GM18507 (cell line): ENCODE measurements around the gene PROCA1.
"Not testable (repeated sequence)": the region's sequence is repeated elsewhere in the genome, so short reads cannot be mapped to it uniquely, and the experiment has no call there.

Source experiments
- DNase-seq: peaks from one replicate; pipeline ENCODE4 v3.0.0; 2011; ENCODE audit warnings: low read depth; ENCODE audit not compliant: insufficient read length; ENCODE audit errors: extremely low spot score
- FAIRE-seq: peaks from 2 replicates; lab custom pipeline; 2011; peaks lifted over from hg19 to GRCh38; lab: Jason Lieb, UNC

PROCA1 gene

DNA sequence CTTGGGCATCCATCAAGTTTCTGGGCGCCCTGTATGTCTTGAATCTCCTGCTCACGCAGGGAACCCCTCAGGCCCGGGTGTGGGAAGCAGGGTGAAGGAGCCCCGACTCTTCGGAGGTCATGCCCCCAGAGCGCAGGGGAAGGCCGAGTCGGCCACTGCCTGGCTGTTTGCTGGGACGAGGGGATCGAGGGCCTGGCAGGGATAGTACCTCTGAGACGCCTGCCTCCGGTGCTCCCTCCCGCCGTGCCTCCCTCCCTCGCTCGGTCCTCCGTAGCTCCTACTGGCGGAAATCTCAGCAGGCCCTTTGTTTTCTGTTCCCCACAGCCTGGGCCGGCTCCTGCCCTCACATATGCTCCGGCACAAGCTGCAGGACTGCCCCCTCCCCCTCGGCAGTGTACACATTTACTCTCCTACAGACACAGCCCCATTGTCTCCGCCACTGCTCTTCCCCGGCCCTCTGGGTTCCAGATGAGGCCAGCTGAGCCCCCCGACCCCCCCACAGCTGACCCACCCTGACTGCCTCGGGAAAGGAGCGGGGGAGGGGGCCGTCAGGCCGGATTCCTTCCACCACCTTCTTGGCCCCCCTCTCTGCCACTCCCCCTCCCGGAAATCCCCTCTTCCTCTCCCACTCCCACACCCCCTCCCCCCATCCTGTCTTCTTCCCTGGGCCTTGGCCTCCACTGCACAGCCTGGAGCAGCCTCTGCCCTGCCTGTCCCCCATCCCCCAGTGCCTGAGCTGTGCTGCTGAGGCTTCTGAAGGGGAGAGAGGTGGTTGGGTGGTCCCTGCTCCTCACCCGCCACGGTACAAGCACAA, 33.5 kb upstream of the PROCA1 start:
- no peak for DNase-seq
- FAIRE-seq: no peak

DNA sequence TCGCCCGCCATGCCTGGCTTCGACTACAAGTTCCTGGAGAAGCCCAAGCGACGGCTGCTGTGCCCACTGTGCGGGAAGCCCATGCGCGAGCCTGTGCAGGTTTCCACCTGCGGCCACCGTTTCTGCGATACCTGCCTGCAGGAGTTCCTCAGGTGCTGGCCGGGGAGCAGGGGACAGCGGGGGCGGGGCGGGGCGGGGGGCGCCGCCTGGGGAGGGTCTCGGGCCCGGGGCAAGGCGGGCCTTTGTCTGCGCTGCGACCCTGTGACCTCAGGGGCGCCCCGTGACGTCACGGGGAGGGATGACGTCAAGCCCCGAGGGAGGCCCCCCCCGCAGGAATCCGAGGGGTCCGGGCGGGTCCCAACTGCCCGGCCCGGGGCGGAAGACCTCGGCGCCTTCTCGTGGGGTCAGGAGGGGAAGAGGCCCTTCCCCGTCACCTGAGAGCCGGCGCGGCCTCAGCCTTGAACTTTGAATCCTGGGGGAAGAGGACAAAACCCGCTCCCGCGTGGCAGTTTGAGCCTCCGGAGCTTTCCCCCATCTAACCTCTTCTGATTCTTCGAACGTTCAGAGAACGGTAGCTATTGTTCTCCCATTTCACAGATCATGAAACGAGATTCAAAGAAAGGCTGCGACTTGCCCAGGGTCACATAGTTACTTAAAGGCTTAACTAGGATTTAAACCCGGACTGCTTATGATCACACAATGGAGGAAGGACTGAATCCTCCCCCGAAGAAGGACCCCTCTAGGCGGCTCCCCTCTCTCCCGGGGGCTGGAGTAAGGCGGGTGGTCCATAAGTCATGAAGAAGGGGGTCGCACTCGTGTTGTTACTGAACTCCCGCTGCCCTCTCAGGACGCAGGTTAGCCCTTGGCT, 32.6 kb upstream of the PROCA1 start:
- FAIRE-seq (no peak), DNase-seq (no peak)

DNA sequence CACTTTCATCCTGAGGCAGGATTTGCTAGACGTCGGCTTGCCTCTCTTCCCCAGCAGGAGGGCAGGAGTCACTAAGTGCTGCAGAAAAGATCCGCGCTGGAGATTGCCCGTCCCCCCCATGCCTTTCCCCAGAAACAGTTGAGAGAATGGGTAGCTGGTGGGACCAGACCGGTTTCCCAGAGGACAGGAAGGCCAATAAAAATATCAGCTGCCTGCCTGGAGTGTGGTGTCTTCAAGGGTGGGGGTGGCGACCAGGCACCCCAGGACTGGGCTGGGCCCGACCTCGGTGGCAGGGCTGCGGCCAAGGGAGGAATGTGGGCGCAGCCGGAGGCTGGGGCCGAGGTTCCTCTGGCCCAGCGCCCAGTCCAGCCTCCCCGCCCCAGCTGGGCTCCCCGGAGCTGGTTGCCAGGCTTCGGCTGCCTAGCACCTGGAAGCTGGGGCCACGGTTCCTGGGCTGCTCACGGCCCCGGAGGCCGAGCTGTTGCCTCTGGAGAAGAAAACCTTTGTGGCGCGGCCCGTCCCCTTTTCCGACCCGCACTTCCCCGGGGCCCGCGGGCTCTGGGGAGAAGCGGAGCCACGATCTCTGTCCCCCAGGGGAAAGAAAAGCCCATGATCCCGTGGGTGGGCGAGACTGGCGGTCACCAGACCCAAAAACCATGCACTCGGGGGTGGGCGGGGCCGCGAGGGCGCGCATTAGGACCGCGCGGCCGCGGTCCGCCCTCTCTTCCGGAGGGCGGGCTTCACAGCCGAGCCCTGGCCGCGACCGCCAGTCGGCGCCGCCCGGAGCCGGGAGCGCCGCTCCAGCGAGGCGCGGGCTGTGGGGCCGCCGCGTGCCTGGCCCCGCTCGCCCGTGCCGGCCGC, 31.8 kb upstream of the PROCA1 start, which contains the start of gene TRAF4:
Gene TRAF4 (plus strand): TSS at position 769 of the 861 bp plus-strand sequence. CDS start 102 bp downstream, outside the sequence.
- FAIRE-seq: peak; percentile 48
- DNase-seq: no peak

DNA sequence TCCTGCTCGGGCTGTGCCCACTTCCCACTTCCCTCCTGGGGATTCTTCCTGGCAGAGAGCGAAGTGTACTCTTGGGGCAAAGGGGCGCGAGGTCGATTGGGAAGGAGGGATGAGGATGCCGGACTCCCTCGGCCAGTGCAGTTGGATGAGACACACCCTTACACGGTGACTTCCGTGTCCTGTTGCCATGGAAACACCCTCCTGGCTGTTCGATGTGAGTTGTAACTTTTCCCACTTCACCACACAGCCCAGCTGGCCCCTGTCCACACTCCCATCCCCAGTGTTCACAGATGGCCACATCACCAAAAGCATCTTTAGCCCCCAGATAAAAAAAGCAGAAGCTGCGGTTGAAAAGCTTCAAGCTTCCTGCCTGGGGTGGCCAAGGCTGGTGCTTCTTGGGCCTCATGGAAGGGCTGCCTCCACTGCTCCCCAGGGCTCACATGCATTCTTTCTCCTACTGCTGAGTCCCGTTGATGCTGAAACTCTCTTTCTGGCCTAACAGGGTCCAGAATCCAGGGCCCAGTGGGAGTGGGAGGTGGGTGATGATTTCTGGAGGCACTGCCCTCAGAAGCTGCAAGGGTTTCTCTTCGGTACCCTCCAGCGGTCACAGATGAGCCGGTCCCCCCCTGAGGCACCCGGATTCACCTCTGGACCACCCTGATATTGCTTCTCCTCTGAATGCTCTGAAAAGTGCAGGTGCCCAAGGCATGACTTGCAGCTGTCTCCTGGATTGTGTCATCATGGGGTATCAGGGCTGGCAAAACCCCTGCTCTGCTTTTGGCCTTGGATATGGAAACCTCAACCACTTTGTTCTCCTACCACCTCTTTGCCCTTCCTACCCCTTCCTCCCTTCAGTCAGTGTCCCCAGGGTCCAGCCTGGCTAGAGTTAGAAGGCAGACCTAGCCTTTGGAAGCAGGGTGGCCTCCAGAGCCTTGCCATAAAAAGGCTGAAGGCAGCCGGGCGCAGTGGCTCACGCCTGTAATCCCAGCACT, 30.0 kb upstream of the PROCA1 start:
- peak; percentile 94 for FAIRE-seq
- DNase-seq: no peak

DNA sequence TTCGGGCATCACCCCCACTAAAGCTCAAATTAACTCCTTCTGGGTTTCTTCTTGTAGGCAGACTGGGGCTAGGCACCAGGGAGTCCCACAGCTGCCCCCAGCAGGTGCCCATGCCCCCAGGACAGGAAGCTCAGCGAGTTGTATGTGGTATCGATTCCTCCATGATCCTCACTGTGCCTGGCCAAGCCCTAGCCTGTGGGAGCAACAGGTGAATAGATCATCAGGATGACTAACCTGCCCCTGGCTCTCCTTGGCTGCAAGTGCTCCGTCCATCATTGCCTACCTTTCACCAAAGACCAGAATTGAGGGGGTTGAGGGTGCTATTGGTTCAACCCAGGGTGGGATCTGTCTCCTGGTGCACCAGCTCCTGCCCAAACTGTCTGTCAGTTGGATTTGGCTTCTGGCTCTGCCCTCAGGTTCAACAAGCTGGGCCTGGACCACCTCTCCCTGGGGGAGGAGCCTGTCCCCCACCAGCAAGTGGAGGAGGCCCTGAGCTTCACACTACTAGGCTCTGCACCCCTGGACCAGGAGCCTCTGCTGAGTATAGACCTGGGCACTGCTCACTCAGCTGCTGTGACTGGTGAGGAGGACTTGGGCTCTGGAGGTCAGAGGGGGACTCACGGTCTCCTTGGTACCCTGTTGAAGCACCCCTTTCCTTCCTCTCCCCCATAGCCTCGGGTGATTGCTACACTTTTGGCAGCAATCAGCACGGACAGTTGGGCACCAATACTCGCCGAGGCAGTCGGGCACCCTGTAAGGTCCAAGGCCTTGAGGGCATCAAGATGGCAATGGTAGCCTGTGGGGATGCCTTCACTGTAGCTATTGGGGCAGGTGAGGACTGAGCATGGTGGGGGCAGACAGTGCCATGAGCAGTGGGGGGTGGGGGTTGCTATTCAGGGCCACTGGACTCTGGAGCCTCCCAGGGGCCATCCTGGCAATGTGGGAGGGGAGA, 29.0 kb upstream of the PROCA1 start:
- no peak for FAIRE-seq

DNA sequence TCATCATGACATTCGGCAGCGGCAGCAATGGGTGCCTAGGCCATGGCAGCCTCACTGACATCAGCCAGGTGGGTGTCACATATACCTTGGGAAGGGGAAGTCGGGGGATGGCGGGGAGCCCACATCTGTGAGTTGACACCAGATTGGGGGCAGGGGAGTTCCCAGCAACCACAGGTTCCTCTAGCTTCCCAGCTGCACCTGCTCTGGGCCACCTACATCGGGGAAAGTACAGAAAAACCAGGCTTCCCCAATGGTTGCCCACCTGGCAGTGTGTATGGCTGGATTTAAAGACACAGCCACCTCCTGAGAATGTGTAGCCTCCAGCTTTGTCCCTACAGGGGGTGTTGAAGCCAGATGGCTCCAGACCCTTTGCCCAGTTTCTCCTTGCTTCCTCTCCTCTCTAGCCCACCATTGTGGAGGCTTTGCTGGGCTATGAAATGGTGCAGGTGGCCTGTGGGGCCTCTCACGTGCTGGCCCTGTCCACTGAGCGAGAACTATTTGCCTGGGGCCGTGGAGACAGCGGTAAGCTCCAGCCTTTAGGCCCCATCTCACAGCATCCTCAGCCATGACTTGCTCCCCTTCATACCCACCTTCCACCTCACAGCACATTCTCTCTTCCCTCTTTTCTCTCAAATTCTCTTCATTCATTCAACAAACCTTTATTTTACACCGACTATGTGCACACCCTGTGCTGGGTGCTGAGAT, 27.1 kb upstream of the PROCA1 start:
- peak; percentile 83 for FAIRE-seq
- no peak for DNase-seq

More for the DNA sequence above, 29.0 kb upstream of the PROCA1 start:
- no peak for DNase-seq

DNA sequence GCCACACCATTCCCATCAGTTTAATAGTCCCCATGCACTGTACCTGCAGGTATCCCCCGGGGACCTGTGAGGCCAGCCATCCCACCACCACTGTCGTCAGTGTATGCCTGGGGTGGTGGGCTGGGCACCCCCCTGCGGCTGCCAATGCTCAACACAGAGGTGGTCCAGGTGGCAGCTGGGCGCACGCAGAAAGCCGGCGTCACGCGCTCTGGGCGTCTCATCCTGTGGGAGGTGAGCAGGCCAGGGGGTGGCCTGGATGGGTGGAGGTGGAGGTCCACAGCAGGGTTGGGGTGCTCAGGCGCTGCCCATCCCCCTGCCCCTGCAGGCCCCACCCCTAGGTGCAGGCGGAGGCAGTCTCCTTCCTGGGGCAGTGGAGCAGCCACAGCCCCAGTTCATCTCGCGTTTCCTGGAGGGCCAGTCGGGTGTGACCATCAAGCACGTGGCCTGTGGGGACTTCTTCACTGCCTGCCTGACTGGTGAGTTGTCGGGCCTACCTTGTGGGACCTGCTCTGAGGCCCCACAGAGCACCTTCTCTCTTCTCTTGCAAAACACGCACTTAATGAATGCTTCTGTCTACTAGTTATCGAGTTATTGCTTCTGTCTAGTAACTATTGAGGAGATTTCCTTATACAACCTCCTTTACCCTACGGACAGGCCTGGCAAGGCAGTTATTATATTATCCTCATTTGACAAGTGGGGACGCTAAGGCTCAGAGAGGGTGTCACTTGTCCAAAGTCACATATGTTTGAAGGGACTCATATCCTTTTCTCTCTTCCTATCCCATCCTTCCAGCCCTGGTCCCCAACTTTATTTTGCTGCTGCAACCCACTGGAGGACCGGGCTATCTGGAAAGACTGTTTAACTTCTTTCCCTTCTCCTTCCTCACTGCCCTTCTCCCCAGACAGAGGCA, 26.3 kb upstream of the PROCA1 start:
- peak; percentile 75 for DNase-seq
- peak; percentile 89 for FAIRE-seq

DNA sequence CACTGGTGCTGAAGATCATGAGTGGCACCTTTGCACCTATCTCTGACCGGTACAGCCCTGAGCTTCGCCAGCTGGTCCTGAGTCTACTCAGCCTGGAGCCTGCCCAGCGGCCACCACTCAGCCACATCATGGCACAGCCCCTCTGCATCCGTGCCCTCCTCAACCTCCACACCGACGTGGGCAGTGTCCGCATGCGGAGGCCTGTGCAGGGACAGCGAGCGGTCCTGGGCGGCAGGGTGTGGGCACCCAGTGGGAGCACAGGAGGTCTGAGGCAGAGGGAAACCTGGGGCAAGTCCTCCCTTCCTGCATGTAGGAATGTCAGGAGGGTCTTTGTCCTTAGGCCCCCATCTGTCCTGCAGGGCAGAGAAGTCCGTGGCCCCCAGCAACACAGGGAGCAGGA, 25.6 kb upstream of the PROCA1 start:
- FAIRE-seq: no peak

DNA sequence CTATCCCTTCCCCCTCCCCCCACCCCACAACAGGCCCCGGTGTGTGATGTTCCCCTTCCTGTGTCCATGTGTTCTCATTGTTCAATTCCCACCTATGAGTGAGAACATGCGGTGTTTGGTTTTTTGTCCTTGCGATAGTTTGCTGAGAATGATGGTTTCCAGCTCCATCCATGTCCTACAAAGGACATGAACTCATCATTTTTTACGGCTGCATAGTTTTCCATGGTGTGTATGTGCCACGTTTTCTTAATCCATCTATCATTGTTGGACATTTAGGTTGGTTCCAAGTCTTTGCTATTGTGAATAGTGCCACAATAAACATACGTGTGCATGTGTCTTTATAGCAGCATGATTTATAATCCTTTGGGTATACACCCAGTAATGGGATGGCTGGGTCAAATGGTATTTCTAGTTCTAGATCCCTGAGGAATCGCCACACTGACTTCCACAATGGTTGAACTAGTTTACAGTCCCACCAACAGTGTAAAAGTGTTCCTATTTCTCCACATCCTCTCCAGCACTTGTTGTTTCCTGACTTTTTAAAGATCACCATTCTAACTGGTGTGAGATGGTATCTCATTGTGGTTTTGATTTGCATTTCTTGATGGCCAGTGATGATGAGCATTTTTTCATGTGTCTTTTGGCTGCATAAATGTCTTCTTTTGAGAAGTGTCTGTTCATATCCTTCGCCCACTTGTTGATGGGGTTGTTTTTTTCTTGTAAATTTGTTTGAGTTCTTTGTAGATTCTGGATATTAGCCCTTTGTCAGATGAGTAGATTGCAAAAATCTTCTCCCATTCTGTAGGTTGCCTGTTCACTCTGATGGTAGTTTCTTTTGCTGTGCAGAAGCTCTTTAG, 24.5 kb upstream of the PROCA1 start:
- not testable (repeated sequence) for FAIRE-seq, DNase-seq

More for the DNA sequence above, 25.6 kb upstream of the PROCA1 start:
- DNase-seq: no peak

DNA sequence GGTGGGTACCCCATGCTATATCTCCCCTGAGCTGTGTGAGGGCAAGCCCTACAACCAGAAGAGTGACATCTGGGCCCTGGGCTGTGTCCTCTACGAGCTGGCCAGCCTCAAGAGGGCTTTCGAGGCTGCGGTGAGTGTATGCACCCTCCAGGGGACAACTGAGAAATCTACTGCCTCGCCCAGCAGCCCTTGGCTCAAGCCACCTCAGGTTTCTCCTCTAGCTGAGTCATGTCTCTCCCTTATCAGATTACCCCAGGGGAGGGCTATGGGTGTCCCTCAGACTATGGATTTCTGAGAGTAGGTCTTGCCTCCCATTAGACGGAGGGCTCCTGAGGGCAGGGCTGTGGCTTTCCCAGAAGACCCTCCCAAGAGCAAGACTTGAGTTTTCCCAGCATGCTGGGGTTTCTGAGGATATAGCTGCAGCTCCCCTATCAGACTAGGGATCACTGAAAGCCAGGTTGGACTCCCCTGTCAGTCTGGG, 23.6 kb upstream of the PROCA1 start:
- no peak for DNase-seq
- no peak for FAIRE-seq

DNA sequence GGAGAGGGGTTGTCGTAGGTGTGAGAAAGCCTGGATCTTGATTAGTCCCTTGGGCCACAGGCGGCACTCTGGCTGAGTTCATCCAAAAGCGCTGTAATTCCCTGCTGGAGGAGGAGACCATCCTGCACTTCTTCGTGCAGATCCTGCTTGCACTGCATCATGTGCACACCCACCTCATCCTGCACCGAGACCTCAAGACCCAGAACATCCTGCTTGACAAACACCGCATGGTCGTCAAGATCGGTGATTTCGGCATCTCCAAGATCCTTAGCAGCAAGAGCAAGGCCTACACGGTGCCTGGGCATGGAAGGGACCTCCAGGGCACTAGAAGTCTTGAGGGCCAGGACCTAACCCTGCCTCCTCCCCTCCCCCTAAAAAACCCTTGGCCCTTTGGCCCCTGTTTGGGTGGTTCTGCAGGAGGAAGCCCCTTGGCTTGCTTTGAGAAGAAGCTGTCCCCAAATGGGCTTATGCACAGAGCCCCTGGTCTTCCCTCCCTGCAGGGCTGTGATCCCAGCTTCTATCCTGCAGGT, 23.1 kb upstream of the PROCA1 start:
- DNase-seq: no peak
- no peak for FAIRE-seq

DNA sequence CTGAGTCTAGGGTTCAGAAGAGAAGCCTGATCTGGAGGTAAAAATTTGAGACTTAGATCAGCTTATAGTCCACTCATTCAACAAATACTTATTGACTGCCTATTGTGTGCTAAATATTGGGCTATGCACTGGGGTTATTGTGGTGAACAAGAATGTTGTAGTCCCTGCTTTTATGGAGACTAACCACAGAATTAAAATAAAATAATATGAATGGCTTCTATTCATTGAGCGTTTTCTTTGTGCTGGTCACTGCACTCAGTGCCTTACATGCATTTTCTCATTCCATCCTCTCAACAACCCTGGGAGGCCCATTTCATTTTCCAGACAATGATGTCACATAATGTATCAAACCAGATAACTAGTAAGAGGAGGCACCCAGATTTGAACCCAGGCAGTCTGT, 21.7 kb upstream of the PROCA1 start:
- FAIRE-seq (no peak), DNase-seq (no peak)

DNA sequence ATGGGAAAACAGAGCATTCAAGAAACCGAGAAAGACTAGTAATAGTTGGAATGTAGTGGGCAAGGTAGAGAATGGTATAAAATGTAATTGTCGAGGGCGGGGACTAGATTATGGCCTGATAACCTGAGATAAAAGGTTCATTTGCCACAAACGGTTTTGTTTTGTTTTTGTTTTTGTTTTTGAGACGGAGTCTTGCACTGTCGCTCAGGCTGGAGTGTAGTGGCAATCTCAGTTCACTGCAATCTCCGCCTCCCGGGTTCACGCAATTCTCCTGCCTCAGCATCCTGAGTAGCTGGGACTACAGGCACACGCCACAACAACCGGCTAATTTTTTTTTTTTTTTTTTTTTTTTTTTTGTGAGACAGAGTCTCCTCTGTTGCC, 18.3 kb upstream of the PROCA1 start:
- DNase-seq: no peak
- no peak for FAIRE-seq

DNA sequence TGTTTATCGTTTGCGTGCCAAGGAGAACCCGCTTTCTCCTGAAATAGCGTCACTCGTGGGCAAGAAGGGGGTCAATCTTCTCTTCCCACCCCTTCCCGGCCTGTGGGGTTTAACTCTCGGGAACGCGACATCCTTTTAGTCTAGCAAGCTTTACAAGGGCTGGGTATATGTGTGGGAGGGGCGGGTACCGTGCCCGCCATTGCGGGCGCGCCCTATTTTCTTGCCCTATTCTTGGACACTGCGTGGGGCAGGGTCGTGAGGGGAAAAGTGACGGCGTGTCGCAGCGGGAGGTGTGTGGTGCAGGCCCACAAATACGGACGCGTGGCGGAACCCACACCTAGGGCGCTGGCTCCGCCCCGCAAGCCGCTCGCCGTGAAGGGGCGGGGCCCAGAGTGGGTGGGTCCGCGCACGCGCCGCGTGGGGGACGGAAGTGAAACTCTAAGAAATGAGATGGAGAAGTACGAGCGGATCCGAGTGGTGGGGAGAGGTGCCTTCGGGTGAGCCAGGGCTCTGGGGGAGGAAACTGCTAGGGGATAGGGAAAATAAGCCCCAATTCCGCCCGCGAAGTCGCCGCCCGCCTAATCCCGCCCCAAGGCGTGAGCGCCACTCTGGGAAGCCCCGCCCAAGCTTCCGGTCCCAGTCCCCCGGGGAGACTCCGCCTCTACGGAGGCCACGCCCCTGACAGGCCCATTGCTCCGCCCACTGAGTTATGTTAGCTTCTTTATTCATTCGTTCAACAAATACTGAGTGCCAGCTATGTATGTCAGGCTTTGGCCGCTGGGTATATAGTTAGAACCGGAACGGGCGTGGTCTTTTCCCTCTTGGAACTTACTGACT, 16.9 kb upstream of the PROCA1 start, which contains the start of gene NEK8:
Gene NEK8 (plus strand): TSS at position 425 of the 837 bp plus-strand sequence. CDS start 26 bp downstream, at position 451.
- FAIRE-seq (no peak), DNase-seq (peak; percentile 67)
